Fibroblast of mammary gland (primary cell): ENCODE data around the gene TANC1.

Source experiments
- DNase-seq: peaks from one replicate; pipeline ENCODE4 v3.0.0-alpha.2; 2010; ENCODE audit warnings: low read depth
- H3K4me3 ChIP-seq: 2 replicates; pipeline ENCODE4 v1.5.1; 2011; ENCODE audit warnings: low read depth, mild to moderate bottlenecking, low read length, moderate library complexity; ENCODE audit not compliant: control insufficient read depth
- TF ChIP-seq, protein P1 (sequence below): conservative IDR thresholded peaks from 2 replicates; pipeline ENCODE4 v1.5.1; 2011; ENCODE audit warnings: low read depth, low read length, inconsistent platforms; ENCODE audit not compliant: control insufficient read depth, insufficient read depth

TANC1 gene

DNA sequence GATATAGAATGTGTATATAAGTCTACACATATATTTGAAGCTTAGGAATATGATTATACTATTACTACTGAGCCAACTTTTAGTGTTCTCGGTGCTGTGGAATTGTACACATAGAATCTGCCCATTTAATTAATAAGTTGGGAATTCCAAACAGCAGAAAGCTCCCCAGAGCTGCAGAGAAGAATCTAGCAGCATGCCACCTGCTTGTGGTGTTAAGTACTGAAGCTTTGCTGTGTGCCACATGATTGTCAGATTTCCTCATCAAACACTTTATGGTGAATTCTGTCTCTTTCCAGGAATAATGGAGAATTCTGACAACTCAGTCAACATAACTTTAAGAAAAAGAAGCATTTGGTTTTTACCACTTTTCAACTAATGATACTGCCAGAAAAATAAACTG, 200.3 kb downstream of the TANC1 start:
- peak; percentile 28 for DNase-seq
- TF ChIP-seq, protein P1, sequence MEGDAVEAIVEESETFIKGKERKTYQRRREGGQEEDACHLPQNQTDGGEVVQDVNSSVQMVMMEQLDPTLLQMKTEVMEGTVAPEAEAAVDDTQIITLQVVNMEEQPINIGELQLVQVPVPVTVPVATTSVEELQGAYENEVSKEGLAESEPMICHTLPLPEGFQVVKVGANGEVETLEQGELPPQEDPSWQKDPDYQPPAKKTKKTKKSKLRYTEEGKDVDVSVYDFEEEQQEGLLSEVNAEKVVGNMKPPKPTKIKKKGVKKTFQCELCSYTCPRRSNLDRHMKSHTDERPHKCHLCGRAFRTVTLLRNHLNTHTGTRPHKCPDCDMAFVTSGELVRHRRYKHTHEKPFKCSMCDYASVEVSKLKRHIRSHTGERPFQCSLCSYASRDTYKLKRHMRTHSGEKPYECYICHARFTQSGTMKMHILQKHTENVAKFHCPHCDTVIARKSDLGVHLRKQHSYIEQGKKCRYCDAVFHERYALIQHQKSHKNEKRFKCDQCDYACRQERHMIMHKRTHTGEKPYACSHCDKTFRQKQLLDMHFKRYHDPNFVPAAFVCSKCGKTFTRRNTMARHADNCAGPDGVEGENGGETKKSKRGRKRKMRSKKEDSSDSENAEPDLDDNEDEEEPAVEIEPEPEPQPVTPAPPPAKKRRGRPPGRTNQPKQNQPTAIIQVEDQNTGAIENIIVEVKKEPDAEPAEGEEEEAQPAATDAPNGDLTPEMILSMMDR: peak; percentile 9
- no peak overlapping the region for H3K4me3 ChIP-seq

DNA sequence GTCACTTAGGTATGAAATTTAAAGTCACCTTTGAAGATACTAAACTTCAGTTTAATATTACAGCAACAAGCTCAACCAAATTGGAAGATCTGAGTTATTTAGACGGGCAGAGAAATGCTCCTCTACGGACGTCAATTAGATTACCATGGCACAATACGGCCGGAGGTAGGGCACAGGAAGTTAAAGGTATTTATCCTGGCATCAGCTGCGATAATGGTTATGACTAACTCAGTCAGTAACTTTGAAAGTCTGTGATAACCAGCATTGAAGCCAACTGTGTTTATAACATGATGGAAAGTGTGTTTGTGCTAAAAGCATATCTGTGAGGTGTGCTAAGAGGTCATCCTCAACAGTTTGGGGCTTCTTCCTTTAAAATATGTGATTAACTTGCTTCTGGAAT, 200.7 kb downstream of the TANC1 start:
- TF ChIP-seq, protein P1: no peak

DNA sequence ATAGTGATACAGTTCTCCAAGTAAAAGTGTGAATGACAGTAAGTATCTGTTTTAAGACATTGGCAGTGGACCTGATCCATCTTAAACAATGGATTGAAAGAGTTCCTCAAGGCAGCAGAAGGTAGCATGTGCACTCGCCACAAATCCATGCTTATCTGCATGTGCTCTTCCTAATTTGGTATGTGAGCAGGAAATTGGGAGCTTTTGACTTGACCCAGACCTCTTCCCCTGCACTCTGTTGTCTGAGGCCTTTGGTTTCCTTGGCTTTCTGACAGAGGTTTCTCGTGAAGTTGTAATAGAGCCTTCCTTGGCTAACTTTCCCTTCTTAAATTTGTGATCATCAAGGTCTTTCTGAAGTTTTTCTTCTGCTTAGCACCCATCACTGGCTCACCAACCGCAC, 204.0 kb downstream of the TANC1 start:
- no peak for DNase-seq
- TF ChIP-seq, protein P1: no peak
- no peak overlapping the region for H3K4me3 ChIP-seq

More for the DNA sequence above, 200.7 kb downstream of the TANC1 start:
- no peak overlapping the region for H3K4me3 ChIP-seq
- DNase-seq: no peak

DNA sequence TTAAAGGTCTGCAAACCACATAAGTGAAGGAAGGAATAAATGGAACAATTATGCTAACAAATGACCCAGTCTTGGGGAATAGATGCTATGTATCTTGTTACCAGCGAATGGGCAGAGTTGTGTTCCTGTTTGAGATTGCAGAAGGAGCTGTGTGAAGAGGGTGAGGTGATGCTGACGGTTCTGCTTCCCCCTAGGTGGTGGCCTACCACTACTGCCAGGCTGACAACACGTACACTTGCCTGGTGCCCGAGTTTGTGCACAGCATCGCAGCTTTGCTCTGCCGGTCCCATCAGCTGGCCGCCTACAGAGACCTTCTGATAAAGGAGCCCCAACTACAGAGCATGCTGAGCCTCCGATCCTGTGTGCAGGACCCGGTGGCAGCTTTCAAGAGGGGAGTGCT, 206.3 kb downstream of the TANC1 start:
- DNase-seq: no peak
- H3K4me3 ChIP-seq: no peak overlapping the region
- TF ChIP-seq, protein P1: no peak

DNA sequence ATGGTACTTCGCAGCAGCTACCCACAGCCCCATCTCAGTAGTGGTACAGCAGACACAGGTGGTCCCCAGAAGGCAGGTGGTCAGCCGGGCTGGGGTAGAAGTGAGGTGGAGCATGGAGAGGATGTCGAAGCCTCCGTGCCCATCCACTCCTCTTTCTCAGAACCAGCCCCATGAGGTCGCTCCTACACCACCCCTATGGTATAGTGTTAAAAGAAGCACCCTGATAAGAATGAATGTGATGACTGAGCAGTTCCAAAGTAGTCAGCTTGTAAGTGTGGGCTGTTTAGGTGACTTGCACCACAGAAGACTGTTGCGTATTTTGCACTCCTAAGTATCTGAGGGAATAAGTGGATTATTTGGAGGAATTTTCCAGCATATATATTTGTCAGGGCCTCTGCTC, 206.7 kb downstream of the TANC1 start:
- TF ChIP-seq, protein P1: no peak
- no peak for DNase-seq
- H3K4me3 ChIP-seq: no peak overlapping the region

DNA sequence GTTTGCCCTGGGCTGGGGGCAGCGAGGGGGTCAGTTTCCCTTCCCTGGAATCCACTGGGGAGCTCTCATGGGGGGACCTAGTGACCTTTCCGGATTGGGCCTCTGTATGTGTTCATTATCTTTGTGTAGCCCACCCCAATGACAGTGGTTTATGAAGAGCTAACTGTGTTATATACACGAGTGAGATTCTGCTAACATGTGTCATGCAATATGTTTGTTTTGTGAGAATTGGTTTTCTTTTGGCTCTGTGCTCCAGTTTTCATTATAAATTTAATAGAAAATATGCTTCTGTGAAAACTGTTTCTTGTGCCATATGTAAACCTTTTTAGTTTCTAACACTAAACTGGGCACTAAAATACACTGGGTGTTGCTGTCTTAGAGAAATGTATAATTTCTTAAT, 207.5 kb downstream of the TANC1 start:
- TF ChIP-seq, protein P1: no peak
- no peak overlapping the region for H3K4me3 ChIP-seq
- no peak for DNase-seq

DNA sequence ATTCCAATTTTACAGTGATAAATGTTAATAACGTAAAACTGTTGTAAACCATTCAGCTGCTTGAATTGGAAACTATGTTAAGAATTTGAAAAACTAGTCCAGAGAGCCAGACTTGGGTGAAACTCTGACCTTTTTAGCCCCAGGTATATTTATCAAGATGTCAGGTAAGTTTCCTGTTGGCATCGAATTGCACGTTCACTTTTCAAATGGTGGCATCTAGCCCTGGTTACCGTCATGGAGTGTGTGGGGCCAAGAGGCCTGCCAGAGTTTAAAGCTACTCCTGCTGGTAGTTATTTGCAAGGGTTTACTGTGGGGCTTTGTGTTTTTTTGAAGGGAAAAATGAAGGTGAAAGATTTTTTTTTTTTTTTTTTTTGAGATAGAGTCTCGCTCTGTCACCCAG, 208.1 kb downstream of the TANC1 start:
- DNase-seq: no peak
- no peak overlapping the region for H3K4me3 ChIP-seq
- TF ChIP-seq, protein P1: no peak
